ENCODE measurements around the gene MARCHF5. TPM values are rescaled to one million over a fixed set of nuclear protein-coding genes. Genes with fewer than 3 reads are reported as not detected.

Gene MARCHF5
- total RNA-seq, 2 donors from 2014 or later = 11.2 to 19.4 TPM

DNA sequence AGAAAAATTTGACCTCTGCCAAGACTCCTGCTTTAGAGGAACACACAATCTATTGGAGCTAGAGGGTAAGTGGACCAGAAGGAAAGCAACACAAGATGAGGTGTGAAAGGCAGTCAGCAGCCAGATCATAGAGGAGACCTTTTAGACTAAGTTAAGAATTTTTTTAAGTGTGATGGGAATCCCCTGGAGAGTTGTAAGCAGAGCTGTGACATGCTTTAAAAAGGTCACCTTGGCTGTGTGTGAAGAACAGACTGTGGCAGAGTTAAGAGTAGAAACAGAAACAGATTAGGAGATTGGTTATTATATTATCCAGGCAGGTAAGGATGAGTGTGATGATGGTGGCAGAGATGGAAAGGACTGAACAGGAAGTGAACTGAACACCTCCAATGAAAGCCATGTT, 23.6 kb upstream of the MARCHF5 start:
- Histone ChIP-seq H3K27me3 (no peaks in the 10 kb centered on the region), H3K4me3 (no peak overlapping the region), H3K9me3 (no peaks in the 10 kb centered on the region), H3K27ac (no peak overlapping the region), H3K36me3 (replicated peaks in 1 of 2; ENCODE audit: insufficient read depth in 1 of 2, low read depth in 2 of 2) (no peaks in the 10 kb centered on the region), H3K4me1 (no peaks in the 10 kb centered on the region)
- ATAC-seq (no peak), DNase-seq (no peak)
- TF ChIP-seq, protein P1, sequence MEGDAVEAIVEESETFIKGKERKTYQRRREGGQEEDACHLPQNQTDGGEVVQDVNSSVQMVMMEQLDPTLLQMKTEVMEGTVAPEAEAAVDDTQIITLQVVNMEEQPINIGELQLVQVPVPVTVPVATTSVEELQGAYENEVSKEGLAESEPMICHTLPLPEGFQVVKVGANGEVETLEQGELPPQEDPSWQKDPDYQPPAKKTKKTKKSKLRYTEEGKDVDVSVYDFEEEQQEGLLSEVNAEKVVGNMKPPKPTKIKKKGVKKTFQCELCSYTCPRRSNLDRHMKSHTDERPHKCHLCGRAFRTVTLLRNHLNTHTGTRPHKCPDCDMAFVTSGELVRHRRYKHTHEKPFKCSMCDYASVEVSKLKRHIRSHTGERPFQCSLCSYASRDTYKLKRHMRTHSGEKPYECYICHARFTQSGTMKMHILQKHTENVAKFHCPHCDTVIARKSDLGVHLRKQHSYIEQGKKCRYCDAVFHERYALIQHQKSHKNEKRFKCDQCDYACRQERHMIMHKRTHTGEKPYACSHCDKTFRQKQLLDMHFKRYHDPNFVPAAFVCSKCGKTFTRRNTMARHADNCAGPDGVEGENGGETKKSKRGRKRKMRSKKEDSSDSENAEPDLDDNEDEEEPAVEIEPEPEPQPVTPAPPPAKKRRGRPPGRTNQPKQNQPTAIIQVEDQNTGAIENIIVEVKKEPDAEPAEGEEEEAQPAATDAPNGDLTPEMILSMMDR (IDR thresholded peaks at IDR 0.05) = no peak
- no peak for TF ChIP-seq POLR2A (IDR thresholded peaks at IDR 0.05)
- intact Hi-C loops (cut with DNase I) = no loop called here

GRCh38 chr10:92268748-92269147, 22.2 kb upstream of the MARCHF5 start:
- H3K36me3 ChIP-seq (replicated peaks in 1 of 2; ENCODE audit: insufficient read depth in 1 of 2, low read depth in 2 of 2) = no peaks in the 10 kb centered on the region
- TF ChIP-seq, protein P1 (IDR thresholded peaks at IDR 0.05) = no peak
- no peak for TF ChIP-seq POLR2A (IDR thresholded peaks at IDR 0.05)
- H3K27ac ChIP-seq = no peak overlapping the region
- intact Hi-C loops (cut with DNase I) = no loop called here
- ATAC-seq (no peak), DNase-seq (no peak)
- H3K27me3 ChIP-seq = no peaks in the 10 kb centered on the region
- WGBS, 2 donors = 95 to 97% methylated on average over 2 of the region's 2 CpGs
- H3K4me1 ChIP-seq = no peaks in the 10 kb centered on the region
- no peaks in the 10 kb centered on the region for H3K9me3 ChIP-seq
- no peak overlapping the region for H3K4me3 ChIP-seq

- Histone ChIP-seq H3K9me3 (no peaks in the 10 kb centered on the region), H3K27me3 (no peaks in the 10 kb centered on the region), H3K4me1 (no peaks in the 10 kb centered on the region), H3K27ac (no peak overlapping the region), H3K4me3 (no peak overlapping the region), H3K36me3 (replicated peaks in 1 of 2; ENCODE audit: insufficient read depth in 1 of 2, low read depth in 2 of 2) (no peaks in the 10 kb centered on the region)
- no peak for TF ChIP-seq POLR2A (IDR thresholded peaks at IDR 0.05)
- TF ChIP-seq, protein P1 (IDR thresholded peaks at IDR 0.05) = no peak
- DNase-seq (no peak), ATAC-seq (no peak)
- intact Hi-C loops (cut with DNase I) = no loop called here
- WGBS, 2 donors = 95 to 97% methylated on average over 3 of the region's 3 CpGs
These were observed 16.9 kb upstream of the MARCHF5 start for GRCh38 chr10:92274071-92274470.

DNA sequence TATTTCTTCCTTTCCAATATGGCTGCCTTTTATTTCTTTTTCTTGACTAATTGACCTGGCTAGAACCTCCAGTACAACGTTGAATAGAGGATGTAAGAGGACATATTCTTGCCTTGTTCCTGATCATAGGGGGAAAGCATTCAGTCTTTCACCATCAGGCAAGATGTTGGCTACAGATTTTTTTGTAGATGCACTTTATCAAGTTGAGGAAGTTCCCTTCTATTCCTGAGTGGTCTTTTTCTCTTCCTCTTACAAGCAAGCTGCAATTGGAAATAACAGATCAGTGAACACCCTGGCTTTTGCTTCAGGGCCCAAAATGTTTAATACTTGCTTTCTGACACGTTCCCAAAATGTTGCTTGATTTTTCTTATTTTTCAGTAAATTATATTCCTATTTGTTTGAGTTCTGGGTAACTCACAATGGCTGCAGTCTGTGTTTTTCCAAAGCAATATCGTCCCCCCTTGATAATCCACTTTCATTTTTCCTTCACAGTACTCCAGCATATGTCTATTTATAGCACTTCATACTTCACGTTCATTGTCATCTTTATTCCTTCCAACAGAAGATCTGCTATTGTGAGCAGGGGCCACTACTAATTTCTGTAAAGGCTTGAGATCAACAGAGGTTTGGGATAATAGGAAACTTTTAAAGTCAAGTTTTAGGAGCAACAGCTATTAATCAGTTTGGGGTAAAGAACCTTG, 11.8 kb upstream of the MARCHF5 start:
- Histone ChIP-seq H3K27me3 (no peaks in the 10 kb centered on the region), H3K4me1 (no peaks in the 10 kb centered on the region), H3K9me3 (no peaks in the 10 kb centered on the region), H3K27ac (no peak overlapping the region), H3K36me3 (replicated peaks in 1 of 2; ENCODE audit: insufficient read depth in 1 of 2, low read depth in 2 of 2) (no peaks in the 10 kb centered on the region), H3K4me3 (no peak overlapping the region)
- TF ChIP-seq POLR2A (IDR thresholded peaks at IDR 0.05) = no peak
- TF ChIP-seq, protein P1 (IDR thresholded peaks at IDR 0.05) = no peak
- WGBS, 2 donors = 52 to 66% methylated on average over 4 of the region's 4 CpGs
- ATAC-seq (no peak), DNase-seq (no peak)
- intact Hi-C loops (cut with DNase I) = no loop called here

DNA sequence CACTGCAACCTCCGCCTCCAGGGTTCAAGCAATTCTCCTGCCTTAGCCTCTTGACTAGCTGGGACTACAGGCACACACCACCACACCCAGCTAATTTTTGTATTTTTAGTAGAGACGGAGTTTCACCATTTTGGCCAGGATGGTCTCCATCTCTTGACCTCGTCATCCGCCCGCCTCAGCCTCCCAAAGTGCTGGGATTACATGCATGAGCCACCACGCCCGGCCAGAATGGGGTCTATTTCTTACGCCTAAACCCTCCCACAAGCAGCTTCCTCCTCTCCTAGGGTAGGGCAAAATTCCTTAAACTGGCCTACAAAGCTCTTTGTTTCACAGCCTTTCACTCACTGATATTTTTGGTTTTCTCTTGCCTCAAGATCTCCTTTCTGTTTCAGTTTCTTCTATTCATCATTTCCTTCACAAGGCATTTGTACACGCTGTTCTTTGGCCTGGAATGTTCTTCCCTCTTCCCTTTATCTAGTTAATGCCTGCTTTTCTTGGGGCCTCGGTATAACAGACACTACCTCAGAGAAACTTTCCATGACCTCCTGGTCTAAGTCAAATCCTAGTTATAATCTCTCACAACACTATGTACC, 6.8 kb upstream of the MARCHF5 start:
- ATAC-seq (no peak), DNase-seq (no peak)
- TF ChIP-seq, protein P1 (IDR thresholded peaks at IDR 0.05) = no peak
- TF ChIP-seq POLR2A (IDR thresholded peaks at IDR 0.05) = no peak
- intact Hi-C loops (cut with DNase I) = loop anchor here (10.0 kb wide), 1 partner anchor 189 kb away; no protein-coding TSS in a partner anchor
- H3K9me3 ChIP-seq = no peaks in the 10 kb centered on the region
- peak overlapping the region in 2 of 4 donors; percentile 9 to 26 for H3K27ac ChIP-seq
- H3K4me1 ChIP-seq = no peaks in the 10 kb centered on the region
- no peaks in the 10 kb centered on the region for H3K36me3 ChIP-seq (replicated peaks in 1 of 2; ENCODE audit: insufficient read depth in 1 of 2, low read depth in 2 of 2)
- no peak overlapping the region for H3K4me3 ChIP-seq
- 87 to 90% methylated on average over 10 of the region's 10 CpGs for WGBS, 2 donors
- no peaks in the 10 kb centered on the region for H3K27me3 ChIP-seq

Measured in body of pancreas (tissue), 4 donors.